Kidney (tissue), 14 donors: ENCODE results near the gene TSPAN11. TPM values are rescaled to one million over a fixed set of nuclear protein-coding genes. Genes with fewer than 3 reads are reported as not detected.

ENCODE experiments used
- DNase-seq, 5 donors: peaks; one replicate each; pipeline ENCODE4 v3.0.0-alpha.2; 2013 to 2020
- FAIRE-seq: peaks from 2 replicates; lab custom pipeline; 2012; peaks lifted over from hg19 to GRCh38; lab: Jason Lieb, UNC
- H3K27ac ChIP-seq, 2 donors: one replicate each; pipeline ENCODE4 v1.7.0; 2013; ENCODE audit warnings: low read depth in 2 of 2, low read length in 2 of 2, inconsistent platforms in 1 of 2
- H3K27me3 ChIP-seq: one replicate; pipeline ENCODE4 v1.7.1; 2013; ENCODE audit warnings: low read length, inconsistent platforms; ENCODE audit not compliant: control insufficient read depth, insufficient read depth
- H3K36me3 ChIP-seq, 3 donors: one replicate each; pipeline versions ENCODE4 v1.7.0 to v1.7.1; 2013; ENCODE audit warnings: low read length in 3 of 3, control low read depth in 1 of 3, inconsistent platforms in 1 of 3; ENCODE audit not compliant: insufficient read depth in 3 of 3, control insufficient read depth in 2 of 3
- H3K4me1 ChIP-seq, 3 donors: one replicate each; pipeline versions ENCODE4 v1.7.0 to v1.7.1; 2013; ENCODE audit warnings: low read length in 3 of 3, inconsistent platforms in 1 of 3, low read depth in 1 of 3; ENCODE audit not compliant: control insufficient read depth in 2 of 3, insufficient read depth in 2 of 3
- H3K4me3 ChIP-seq, 3 donors: one replicate each; pipeline versions ENCODE4 v1.7.0 to v1.8.1; 2013; ENCODE audit warnings: low read length in 3 of 3, control low read depth in 1 of 3, inconsistent platforms in 1 of 3
- H3K9ac ChIP-seq, 3 donors: one replicate each; pipeline versions ENCODE4 v1.7.0 to v1.7.1; 2013; ENCODE audit warnings: low read length in 3 of 3, control low read depth in 1 of 3, inconsistent platforms in 1 of 3
- H3K9me3 ChIP-seq, 3 donors: one replicate each; pipeline versions ENCODE4 v1.7.0 to v1.7.1; 2013; ENCODE audit warnings: low read length in 3 of 3, control low read depth in 1 of 3, inconsistent platforms in 1 of 3; ENCODE audit not compliant: control insufficient read depth in 2 of 3, insufficient read depth in 1 of 3
- intact Hi-C: fragments of 100-400 bp; cut with DNase I; formaldehyde crosslinking; loops from one replicate; pipeline ENCODE4 v1.11.1; 2022
- polyA plus RNA-seq: library from polyadenylated mRNA; stranded (reverse); fragments of 350-450 nt; fragmentation: Illumina TruSeq; extraction: RNeasy Lipid Tissue Mini Kit (QIAGEN cat#74804); gene quantifications from one replicate; pipeline ENCODE4 v1.2.3, GENCODE V29; 2014; ENCODE audit warnings: low read depth, low replicate concordance; ENCODE audit not compliant: insufficient read depth
- total RNA-seq: library from RNA; stranded (reverse); fragmentation: NEBNext Ultra II Directional; extraction: Animal tissue kit (Norgen Biotek cat#: 25700); gene quantifications from one replicate; pipeline ENCODE4 v1.2.1, GENCODE V29; 2021
- TF ChIP-seq, protein P1 (sequence below): IDR thresholded peaks from 3 replicates; pipeline ENCODE4 v1.5.1; 2012; ENCODE audit warnings: mild to moderate bottlenecking, moderate library complexity, borderline replicate concordance; ENCODE audit not compliant: insufficient read depth; ENCODE audit errors: extremely low read depth
- donor health status: control.
- donor health status: control.
- donor health status: control.
- donor health status: control.
- donor health status: control.
- donor health status: DM: yes; HTN: yes; CAD: no.
- donor health status: Normal renal cell carcinoma (clear cell type).

TSPAN11 gene
- total and polyA plus RNA-seq, 2 donors from 2014 or later = 1.3 to 7.5 TPM

DNA sequence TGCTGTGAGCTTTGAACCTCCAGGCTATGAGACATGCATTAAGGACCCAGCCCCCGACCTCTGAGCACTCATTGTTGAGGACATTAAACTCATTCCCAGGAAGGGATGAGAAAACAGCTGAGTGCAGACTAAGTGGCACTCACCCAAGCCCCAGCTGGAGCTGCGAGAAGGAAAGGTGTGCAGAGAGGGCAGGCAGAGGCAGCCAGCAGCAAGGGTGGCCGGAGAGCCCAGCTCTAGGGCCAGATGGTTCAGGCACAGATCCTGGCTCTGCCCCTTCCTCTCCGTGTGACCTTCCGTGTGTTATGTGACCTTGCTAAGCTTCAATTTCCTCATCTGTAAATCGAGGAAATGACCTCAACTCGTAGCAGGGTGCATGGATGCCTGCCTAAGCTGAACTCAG, 3.7 kb downstream of the TSPAN11 start:
- DNase-seq (peak in 1 of 5 donors; percentile 69), FAIRE-seq (no peak)
- no peaks in the 10 kb centered on the region for H3K9me3 ChIP-seq
- no peak overlapping the region for H3K27ac ChIP-seq
- no peak overlapping the region for H3K4me3 ChIP-seq
- H3K27me3 ChIP-seq = no peaks in the 10 kb centered on the region
- no peak overlapping the region for H3K9ac ChIP-seq
- intact Hi-C loops = no loop called here
- H3K36me3 ChIP-seq = no peaks in the 10 kb centered on the region
- TF ChIP-seq, protein P1, sequence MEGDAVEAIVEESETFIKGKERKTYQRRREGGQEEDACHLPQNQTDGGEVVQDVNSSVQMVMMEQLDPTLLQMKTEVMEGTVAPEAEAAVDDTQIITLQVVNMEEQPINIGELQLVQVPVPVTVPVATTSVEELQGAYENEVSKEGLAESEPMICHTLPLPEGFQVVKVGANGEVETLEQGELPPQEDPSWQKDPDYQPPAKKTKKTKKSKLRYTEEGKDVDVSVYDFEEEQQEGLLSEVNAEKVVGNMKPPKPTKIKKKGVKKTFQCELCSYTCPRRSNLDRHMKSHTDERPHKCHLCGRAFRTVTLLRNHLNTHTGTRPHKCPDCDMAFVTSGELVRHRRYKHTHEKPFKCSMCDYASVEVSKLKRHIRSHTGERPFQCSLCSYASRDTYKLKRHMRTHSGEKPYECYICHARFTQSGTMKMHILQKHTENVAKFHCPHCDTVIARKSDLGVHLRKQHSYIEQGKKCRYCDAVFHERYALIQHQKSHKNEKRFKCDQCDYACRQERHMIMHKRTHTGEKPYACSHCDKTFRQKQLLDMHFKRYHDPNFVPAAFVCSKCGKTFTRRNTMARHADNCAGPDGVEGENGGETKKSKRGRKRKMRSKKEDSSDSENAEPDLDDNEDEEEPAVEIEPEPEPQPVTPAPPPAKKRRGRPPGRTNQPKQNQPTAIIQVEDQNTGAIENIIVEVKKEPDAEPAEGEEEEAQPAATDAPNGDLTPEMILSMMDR = no peak
- peaks cover 0 to 7% (median 6%) of the 10 kb centered on the region in 3 donors for H3K4me1 ChIP-seq

DNA sequence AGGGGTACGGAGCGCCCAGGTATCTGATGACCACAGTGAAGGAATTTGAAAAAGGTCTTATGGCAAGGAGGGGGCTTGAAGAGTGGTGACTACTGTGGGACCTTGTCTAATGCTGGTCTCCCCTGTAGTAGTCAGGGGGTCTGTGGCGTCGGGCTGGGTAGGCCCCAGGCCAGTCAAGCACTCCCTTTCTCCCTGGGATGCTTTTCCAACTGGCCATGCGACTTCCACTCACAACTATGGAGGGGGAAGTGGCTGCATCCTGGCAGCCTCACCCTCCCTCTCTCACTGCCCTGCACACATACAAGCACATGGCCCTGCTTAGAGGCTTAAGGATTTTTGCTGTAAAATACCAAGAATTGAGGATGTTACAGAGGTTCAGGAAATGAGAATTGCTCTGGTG, 4.1 kb downstream of the TSPAN11 start:
- no peak overlapping the region for H3K4me3 ChIP-seq
- H3K27ac ChIP-seq = no peak overlapping the region
- FAIRE-seq = no peak
- no peaks in the 10 kb centered on the region for H3K36me3 ChIP-seq
- intact Hi-C loops = no loop called here
- H3K4me1 ChIP-seq = peaks cover 0 to 6% (median 5%) of the 10 kb centered on the region in 3 donors
- TF ChIP-seq, protein P1 = no peak
- H3K9ac ChIP-seq = no peak overlapping the region
- H3K27me3 ChIP-seq = no peaks in the 10 kb centered on the region
- no peaks in the 10 kb centered on the region for H3K9me3 ChIP-seq
- no peak for DNase-seq

DNA sequence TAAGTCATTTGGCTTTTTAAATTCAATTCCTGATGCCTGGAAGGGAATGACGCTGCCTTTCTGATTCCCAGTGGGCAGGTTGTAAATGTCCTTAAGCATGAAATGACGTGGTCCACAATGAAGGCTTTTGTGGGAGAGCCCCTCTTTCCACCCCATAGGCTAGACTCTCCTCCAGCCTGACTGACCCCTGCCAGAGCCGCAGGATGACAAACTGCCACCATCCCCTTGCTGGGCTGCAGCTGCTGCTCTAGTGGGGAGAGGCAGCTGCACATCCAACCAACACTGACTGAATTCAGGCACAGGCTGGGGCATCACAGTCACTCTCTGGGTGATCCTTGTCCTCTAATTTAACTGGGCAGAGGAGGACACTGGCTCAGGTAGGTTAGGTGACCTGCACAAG, 6.3 kb downstream of the TSPAN11 start:
- Histone ChIP-seq H3K9ac (no peak overlapping the region), H3K4me1 (peaks cover 0 to 2% (median 0%) of the 10 kb centered on the region in 3 donors), H3K4me3 (no peak overlapping the region), H3K36me3 (no peaks in the 10 kb centered on the region), H3K27ac (no peak overlapping the region), H3K9me3 (no peaks in the 10 kb centered on the region), H3K27me3 (no peaks in the 10 kb centered on the region)
- FAIRE-seq (no peak), DNase-seq (no peak)
- TF ChIP-seq, protein P1 = no peak
- intact Hi-C loops = no loop called here

DNA sequence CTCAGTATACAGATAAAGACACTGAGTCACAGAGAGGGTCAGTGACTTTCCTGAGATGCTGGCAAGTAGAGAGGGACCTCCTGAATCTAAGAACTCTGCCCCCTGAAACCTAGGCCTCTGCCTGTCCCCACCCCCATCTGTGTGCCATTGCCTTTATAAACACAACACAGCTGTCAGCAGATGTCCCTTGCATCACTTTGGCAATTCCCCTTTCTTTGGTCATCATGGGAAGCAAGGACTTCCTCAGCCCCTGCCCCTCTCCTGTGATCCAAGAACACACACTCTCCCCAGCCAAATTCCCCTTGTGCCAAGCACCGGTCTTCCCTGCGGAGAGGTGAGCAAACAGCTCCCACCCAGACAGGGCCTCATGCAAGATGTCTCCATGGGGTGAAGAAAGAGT, 8.3 kb downstream of the TSPAN11 start:
- Histone ChIP-seq H3K27me3 (no peaks in the 10 kb centered on the region), H3K4me1 (peaks cover 0 to 2% (median 0%) of the 10 kb centered on the region in 3 donors), H3K9me3 (no peaks in the 10 kb centered on the region), H3K36me3 (no peaks in the 10 kb centered on the region), H3K9ac (no peak overlapping the region), H3K27ac (no peak overlapping the region), H3K4me3 (no peak overlapping the region)
- no peak for DNase-seq
- intact Hi-C loops = no loop called here
- TF ChIP-seq, protein P1 = no peak
- no peak for FAIRE-seq
